K562 (cell line): ENCODE data around the gene ZDHHC15. TPM values are rescaled to one million over a fixed set of nuclear protein-coding genes. Genes with fewer than 3 reads are reported as not detected.
A peak's percentile ranks its signal among the peaks of the same experiment; 100 is the strongest.
"Not testable (repeated sequence)": the region's sequence is repeated elsewhere in the genome, so short reads cannot be mapped to it uniquely, and the experiment has no call there.

ENCODE experiments used
- ATAC-seq: fragments of 200-7000 bp; cut with Tn5 transposase; 3 replicates; pipeline ENCODE4 v1.9.1; 2020; ENCODE audit warnings: moderate library complexity
- Bru-seq: library from RNA; stranded (reverse); fragments of 400-500 nt; gene quantifications from one replicate; lab custom pipeline; 2021; lab: Mats Ljungman, UMichigan
- BruChase-seq, 2 experiments: library from RNA; stranded (reverse); fragments of 400-500 nt; gene quantifications; one replicate each; lab custom pipeline; 2021; lab: Mats Ljungman, UMichigan
- BruUV-seq: library from RNA; stranded (reverse); fragments of 400-500 nt; replicated peaks from 2 replicates; lab custom pipeline; 2021; lab: Mats Ljungman, UMichigan
- CTCF ChIA-PET: fragments of 300-600 bp; formaldehyde crosslinking; extraction: SDS; loops from one replicate; lab custom pipeline; 2021; ENCODE audit warnings: low intra/inter-chr PET ratio; lab: Yijun Ruan, JAX
- POLR2A ChIA-PET: fragments of 300-600, 350-650 bp; sonication (Branson Sonifier 250); formaldehyde crosslinking; extraction: SDS; loops from one replicate; lab custom pipeline; 2021; ENCODE audit warnings: antibody characterized with exemption, inconsistent platforms; lab: Yijun Ruan, JAX
- DNase-seq, 4 experiments: peaks; one replicate each; pipeline versions ENCODE4 v3.0.0 to v3.0.0-alpha.2; 2011 to 2018; ENCODE audit warnings: low spot score in 3 of 4, mixed read lengths in 3 of 4; ENCODE audit errors: extremely low read depth in 1 of 4
- FAIRE-seq: peaks from 2 replicates; lab custom pipeline; 2011; peaks lifted over from hg19 to GRCh38; lab: Jason Lieb, UNC
- H2AFZ ChIP-seq: 2 replicates; pipeline ENCODE4 v1.6.0; 2011; ENCODE audit warnings: low read depth, low read length, control low read depth, inconsistent platforms
- H3K27ac ChIP-seq: fragments of 200-600 bp; 3 replicates; pipeline ENCODE4 v1.8.0; 2011; ENCODE audit warnings: low read depth, mild to moderate bottlenecking, control low read depth, inconsistent platforms, low read length, moderate library complexity, mixed read lengths; ENCODE audit errors: extremely low read depth
- H3K27me3 ChIP-seq, 2 experiments: fragments of 300-600 bp in 1 of 2; 2 replicates in 1 of 2; 3 replicates in 1 of 2; pipeline versions ENCODE4 v1.6.0 to v1.8.0; 2011; ENCODE audit warnings: inconsistent platforms in 2 of 2, low read length in 2 of 2, mild to moderate bottlenecking in 1 of 2, mixed read lengths in 1 of 2, moderate library complexity in 1 of 2; ENCODE audit not compliant: control insufficient read depth in 2 of 2, insufficient read depth in 2 of 2
- H3K36me3 ChIP-seq: fragments of 300-600 bp; 3 replicates; pipeline ENCODE4 v1.8.0; 2011; ENCODE audit warnings: mild to moderate bottlenecking, low read length, inconsistent platforms; ENCODE audit not compliant: control insufficient read depth, insufficient read depth
- H3K4me1 ChIP-seq, 2 experiments: fragments of 200-600 bp in 1 of 2; replicated peaks in 1 of 2; 2 replicates in 1 of 2; 3 replicates in 1 of 2; pipeline versions ENCODE4 v1.5.1 to v1.8.0; 2011; ENCODE audit warnings: inconsistent platforms in 2 of 2, low read length in 2 of 2, mild to moderate bottlenecking in 1 of 2, mixed read lengths in 1 of 2, moderate library complexity in 1 of 2; ENCODE audit not compliant: control insufficient read depth in 2 of 2, insufficient read depth in 2 of 2
- H3K4me2 ChIP-seq: 2 replicates; pipeline ENCODE4 v1.6.1; 2011; ENCODE audit warnings: low read length, control low read depth, inconsistent platforms, mixed read lengths; ENCODE audit not compliant: insufficient read depth
- H3K4me3 ChIP-seq: fragments of 200-600 bp; sonication (generic), shearing (Covaris generic); 2 replicates; pipeline ENCODE4 v1.5.1; 2016; ENCODE audit warnings: control low read depth, inconsistent platforms
- H3K79me2 ChIP-seq: fragments of 200-600 bp; 3 replicates; pipeline ENCODE4 v1.8.0; 2011; ENCODE audit warnings: low read length, inconsistent platforms; ENCODE audit not compliant: control insufficient read depth, insufficient read depth
- H3K9ac ChIP-seq, 2 experiments: 2 replicates each; pipeline versions ENCODE4 v1.6.0 to v1.6.1; 2011; ENCODE audit warnings: low read depth in 2 of 2, low read length in 2 of 2, control low read depth in 1 of 2, inconsistent platforms in 1 of 2, mild to moderate bottlenecking in 1 of 2, mixed read lengths in 1 of 2; ENCODE audit not compliant: insufficient read depth in 1 of 2
- H3K9me1 ChIP-seq: one replicate; pipeline ENCODE4 v1.6.0; 2011; ENCODE audit warnings: inconsistent platforms, mild to moderate bottlenecking, low read length, moderate library complexity; ENCODE audit not compliant: control insufficient read depth, insufficient read depth
- H3K9me3 ChIP-seq: replicated peaks from 2 replicates; pipeline ENCODE4 v1.5.1; 2011; ENCODE audit warnings: low read depth, low read length, inconsistent platforms; ENCODE audit not compliant: control insufficient read depth, insufficient read depth
- H4K20me1 ChIP-seq: replicated peaks from 2 replicates; pipeline ENCODE4 v1.6.1; 2011; ENCODE audit warnings: low read length, inconsistent platforms, mixed read lengths; ENCODE audit not compliant: control insufficient read depth, insufficient read depth
- ATF6 ChIP-seq: sonication (generic); formaldehyde crosslinking; IDR thresholded peaks from 2 replicates; pipeline ENCODE4 v1.4.0; 2020; ENCODE audit warnings: mild to moderate bottlenecking, missing genetic modification reagents
- ZBTB17 ChIP-seq: fragments of 450-650 bp; formaldehyde crosslinking; IDR thresholded peaks from 2 replicates; pipeline ENCODE4 v1.4.0; 2020; ENCODE audit warnings: mild to moderate bottlenecking
- WGBS: fragments of 100-300 bp; shearing (Covaris generic); methylation state at CpG from one replicate; pipeline ENCODE4 v1.1.6; 2016; ENCODE audit warnings: low coverage, mixed read lengths; ENCODE audit not compliant: insufficient coverage; ENCODE audit errors: missing lambda C conversion rate; 5-methylcytosine and 5-hydroxymethylcytosine counted together
- in situ Hi-C: fragments of 300-500 bp; cut with MboI; formaldehyde crosslinking; loops from 4 replicates; pipeline ENCODE4 v1.15.0; 2018; ENCODE audit warnings: inconsistent platforms, mixed read lengths
- intact Hi-C: fragments of 100-400 bp; cut with micrococcal nuclease; formaldehyde crosslinking; loops from 2 replicates; pipeline ENCODE4 v1.14.2; 2022
- long read RNA-seq, 3 experiments: library from polyadenylated mRNA in 2 of 3; library from RNA in 1 of 3; unstranded in 2 of 3; stranded (forward) in 1 of 3; transcript quantifications; one replicate each; pipeline ENCODE4 v2.0.0, GENCODE V29; 2019 to 2022
- polyA minus RNA-seq, 3 experiments: library from RNA; depleted of rRNA, polyadenylated mRNA; stranded (reverse); fragments of >200 nt; gene quantifications; 2 replicates each; pipeline ENCODE4 v1.2.3, GENCODE V29; 2011
- polyA plus RNA-seq, 8 experiments: library from polyadenylated mRNA; depleted of rRNA in 4 of 8; stranded (reverse) in 5 of 8; unstranded in 3 of 8; fragments of >200 nt; fragmentation: Nextera tagmentation in 2 of 8; fragmentation: Illumina TruSeq in 1 of 8; extraction: Ambion mirVana in 2 of 8; extraction: Trizol in 1 of 8; gene quantifications; 2 replicates each; pipeline versions ENCODE4 v1.2.1 to v1.2.3, GENCODE V29; 2011 to 2014; ENCODE audit warnings: inconsistent platforms in 1 of 8, missing spikeins in 1 of 8
- total RNA-seq, 7 experiments: library from RNA; depleted of rRNA in 6 of 7; stranded (reverse); fragments of >200 nt in 6 of 7; fragmentation: Illumina TruSeq in 2 of 7; extraction: Trizol in 2 of 7; gene quantifications; 2 replicates each; pipeline versions ENCODE4 v1.2.1 to v1.2.3, GENCODE V29; 2011 to 2021; ENCODE audit warnings: low replicate concordance in 1 of 7

ZDHHC15 gene
- total RNA-seq (2011; cell fraction: chromatin; rRNA removed; ENCODE audit: low replicate concordance): not detected in 2 replicates
- total RNA-seq (2011; cell fraction: nucleolus; rRNA removed): not detected in 2 replicates
- not detected in 2 replicates for total RNA-seq (2011; cell fraction: nucleoplasm; rRNA removed)
- total RNA-seq (2014; rRNA removed) (0.05 TPM in 1 of 2 replicates, not detected in the other), total RNA-seq (2014; rRNA removed; fragmentation: Illumina TruSeq; extraction: Trizol) (0.03 TPM in 1 of 2 replicates, not detected in the other), total RNA-seq (2015; rRNA removed; fragmentation: Illumina TruSeq; extraction: Trizol) (0.04 TPM in 2 replicates), total RNA-seq (2021) (0.07 TPM in 1 of 2 replicates, not detected in the other), polyA plus RNA-seq (2011; rRNA removed) (not detected in 2 replicates), polyA plus RNA-seq (2014; fragmentation: Illumina TruSeq; extraction: Trizol) (0.01 TPM in 1 of 2 replicates, not detected in the other), polyA plus RNA-seq (2014; fragmentation: Nextera tagmentation; extraction: Ambion mirVana) (under 1 TPM in 1 of 2 experiments, not detected in 1; 0.01 TPM), polyA plus RNA-seq (2014; rRNA removed) (0.04 TPM in 1 of 2 replicates, not detected in the other), polyA minus RNA-seq (2011; rRNA and poly(A)+ RNA removed) (not detected in 2 replicates), Bru-seq, nascent RNA (percentile 17 among the genes with signal in this experiment), BruChase-seq, experiment 1, labeled RNA remaining after a 2-hour chase (percentile 18 among the genes with signal in this experiment), BruChase-seq, experiment 2, labeled RNA remaining after a 6-hour chase (percentile 13 among the genes with signal in this experiment)
- polyA plus RNA-seq (2011; cell fraction: cytosol; rRNA removed): not detected in 2 replicates
- polyA plus RNA-seq (2011; cell fraction: nucleus; rRNA removed): not detected in 2 replicates
- 0.07 and 0.21 TPM in 2 replicates for polyA plus RNA-seq (2012)
- not detected in 2 replicates for polyA minus RNA-seq (2011; cell fraction: cytosol; rRNA and poly(A)+ RNA removed)
- not detected in 2 replicates for polyA minus RNA-seq (2011; cell fraction: nucleus; rRNA and poly(A)+ RNA removed)
- long read RNA-seq, experiment 1: 0 reads
- long read RNA-seq, experiment 2: 0 reads
- long read RNA-seq, experiment 3: 0 reads

GRCh38 chrX:75522565-75523431, at the start of gene ZDHHC15:
TSS of gene ZDHHC15 (minus strand) at chrX:75523037. CDS start at chrX:75523024, 13 bp downstream.
- TF ChIP-seq ZBTB17 (CRISPR knock-in tag) (peak; percentile 98), ATF6 (CRISPR knock-in tag) (no peak)
- in situ Hi-C loops: no loop called here
- Histone ChIP-seq H3K9ac (no peak within 1 kb of the TSS), H3K79me2 (no peaks in the 10 kb centered on the region), H2AFZ (no peak within 1 kb of the TSS), H3K36me3 (no peaks in the 10 kb centered on the region), H3K9me3 (no peaks in the 10 kb centered on the region), H3K4me3 (no peak within 1 kb of the TSS), H4K20me1 (no peaks in the 10 kb centered on the region), H3K4me1 (peaks cover 0 to 3% of the 10 kb centered on the region in 2 experiments; a peak in 1 of 5 replicates), H3K27ac (no peak within 1 kb of the TSS), H3K27me3 (no peaks in the 10 kb centered on the region), H3K9me1 (no peaks in the 10 kb centered on the region), H3K4me2 (no peak within 1 kb of the TSS)
- intact Hi-C loops: no loop called here
- DNase-seq (no peak), ATAC-seq (peak; percentile 50; the same call in 1 of the 3 replicates), FAIRE-seq (no peak)
- 1% methylated on average over 35 of the region's 45 CpGs for WGBS
- ChIA-PET POLR2A (no interaction called here), CTCF (no interaction called here)
- no TSS peak for BruUV-seq

GRCh38 chrX:75560544-75560943, 37.7 kb upstream of the ZDHHC15 start:
- H3K27ac ChIP-seq, H3K4me3 ChIP-seq, H2AFZ ChIP-seq, POLR2A ChIA-PET, H3K36me3 ChIP-seq, H3K9me1 ChIP-seq, H4K20me1 ChIP-seq, H3K9me3 ChIP-seq, H3K4me2 ChIP-seq, FAIRE-seq, in situ Hi-C loops, ATAC-seq, intact Hi-C loops, BruUV-seq, H3K27me3 ChIP-seq, H3K9ac ChIP-seq, CTCF ChIA-PET, H3K4me1 ChIP-seq, DNase-seq, H3K79me2 ChIP-seq: not testable (repeated sequence)
- 10% methylated on average over 2 of the region's 18 CpGs for WGBS
